ENCODE results near the gene DNAH17.
"Not testable (repeated sequence)": the region's sequence is repeated elsewhere in the genome, so short reads cannot be mapped to it uniquely, and the experiment has no call there.

Gene DNAH17

DNA sequence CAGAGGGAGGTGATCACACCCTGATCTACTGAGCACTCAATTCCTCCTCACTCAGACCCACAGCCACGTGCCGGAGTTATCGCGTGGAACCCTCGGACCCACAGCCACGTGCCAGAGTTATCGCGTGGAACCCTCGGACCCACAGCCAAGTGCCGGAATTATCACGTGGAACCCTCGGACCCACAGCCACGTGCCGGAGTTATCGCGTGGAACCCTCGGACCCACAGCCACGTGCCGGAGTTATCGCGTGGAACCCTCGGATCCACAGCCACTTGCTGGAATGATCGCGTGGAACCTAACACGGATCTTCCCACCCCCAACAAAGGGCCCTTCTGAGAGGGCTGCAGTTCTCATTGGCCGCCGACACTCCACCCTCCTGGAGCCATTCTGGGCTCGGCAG lies 101.0 kb downstream of the DNAH17 start:
- no peak for DNase-seq

DNA sequence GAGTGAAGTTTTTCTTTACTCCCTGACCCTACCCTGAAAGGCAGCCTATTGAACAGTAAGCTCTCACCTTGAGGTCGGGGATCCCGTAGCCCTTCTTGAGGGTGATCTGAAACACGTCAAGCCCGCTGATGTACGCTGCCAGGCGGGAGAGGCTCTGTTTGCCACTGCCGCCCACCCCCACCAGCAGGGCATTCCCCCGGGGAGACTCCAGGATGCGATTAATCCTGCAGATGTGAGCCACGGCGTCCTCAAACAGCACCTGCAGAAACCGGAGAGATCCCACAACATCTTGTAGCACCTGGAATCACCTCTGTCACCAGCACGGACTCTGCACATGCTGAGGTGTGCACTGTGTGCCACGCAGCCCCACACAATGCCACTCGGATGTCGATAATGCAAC lies 102.0 kb downstream of the DNAH17 start:
- no peak for DNase-seq

- no peak for DNase-seq
Measured at GRCh38 chr17:78474614-78475146, 102.5 kb downstream of the DNAH17 start.

- no peak for DNase-seq
Measured at GRCh38 chr17:78473951-78474613, 103.1 kb downstream of the DNAH17 start.

DNA sequence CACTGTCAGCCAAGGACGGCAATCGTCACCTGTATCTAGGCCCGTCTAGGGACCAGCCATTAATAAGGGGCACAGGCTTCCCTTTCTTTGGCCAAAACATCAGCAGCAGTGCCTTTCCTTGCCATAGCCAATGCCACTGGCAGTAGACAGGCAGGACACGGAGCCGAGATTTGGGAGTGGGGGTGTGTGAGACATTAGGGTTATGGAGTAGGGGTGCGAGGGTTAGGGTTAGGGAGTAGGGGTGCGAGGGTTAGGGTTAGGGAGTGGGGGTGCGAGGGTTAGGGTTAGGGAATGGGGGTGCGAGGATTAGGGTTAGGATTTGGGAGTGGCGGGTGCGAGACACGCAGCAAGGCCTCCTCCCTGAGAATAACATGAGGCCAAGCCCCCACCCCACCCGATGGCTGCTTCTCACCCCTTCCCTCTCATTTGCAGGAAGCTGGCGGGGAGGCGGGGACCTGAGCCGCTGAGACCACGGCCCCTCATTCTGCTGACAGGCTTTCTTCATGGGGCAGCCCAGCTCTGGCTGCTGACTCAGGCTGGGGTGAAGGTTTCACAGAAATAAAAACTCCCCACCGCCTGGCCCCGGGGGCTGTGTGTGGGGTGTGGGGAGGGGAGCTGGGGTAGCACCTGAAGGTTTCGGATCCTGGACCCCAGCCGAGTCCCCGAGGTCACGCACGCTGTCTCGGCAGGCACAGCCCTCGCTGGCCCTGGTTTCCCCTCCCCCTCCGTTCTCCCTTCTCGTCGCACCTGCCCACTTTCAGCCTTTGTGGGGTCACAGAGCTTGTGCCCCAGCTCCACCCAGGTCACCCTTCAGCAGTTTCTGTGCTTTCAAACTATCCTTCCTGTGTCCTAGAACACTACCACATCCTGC lies 104.9 kb downstream of the DNAH17 start:
- DNase-seq, result no peak

- DNase-seq, result no peak
Measured at GRCh38 chr17:78471635-78472034, 105.6 kb downstream of the DNAH17 start.

DNA sequence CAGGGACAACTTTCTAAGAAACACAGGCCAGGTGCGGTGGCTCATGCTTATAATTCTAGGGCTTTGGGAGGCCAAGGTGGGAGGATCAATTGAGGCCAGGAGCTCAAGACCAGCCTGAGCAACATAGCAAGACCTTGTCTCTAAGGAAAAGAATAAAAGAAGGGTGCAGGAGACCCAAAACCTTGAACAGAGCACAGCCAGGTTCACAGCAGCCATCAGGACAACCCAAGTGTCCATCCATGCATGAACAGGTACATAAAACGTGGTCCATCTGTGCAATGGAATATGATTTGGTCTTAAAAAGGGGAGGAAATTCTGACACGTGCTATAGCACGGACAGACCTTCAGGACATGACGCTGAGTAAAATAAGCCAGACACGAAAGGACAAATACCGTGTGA lies 107.8 kb downstream of the DNAH17 start:
- no peak for DNase-seq

GRCh38 chr17:78468366-78468765 lies 108.8 kb downstream of the DNAH17 start:
- DNase-seq, result no peak

DNA sequence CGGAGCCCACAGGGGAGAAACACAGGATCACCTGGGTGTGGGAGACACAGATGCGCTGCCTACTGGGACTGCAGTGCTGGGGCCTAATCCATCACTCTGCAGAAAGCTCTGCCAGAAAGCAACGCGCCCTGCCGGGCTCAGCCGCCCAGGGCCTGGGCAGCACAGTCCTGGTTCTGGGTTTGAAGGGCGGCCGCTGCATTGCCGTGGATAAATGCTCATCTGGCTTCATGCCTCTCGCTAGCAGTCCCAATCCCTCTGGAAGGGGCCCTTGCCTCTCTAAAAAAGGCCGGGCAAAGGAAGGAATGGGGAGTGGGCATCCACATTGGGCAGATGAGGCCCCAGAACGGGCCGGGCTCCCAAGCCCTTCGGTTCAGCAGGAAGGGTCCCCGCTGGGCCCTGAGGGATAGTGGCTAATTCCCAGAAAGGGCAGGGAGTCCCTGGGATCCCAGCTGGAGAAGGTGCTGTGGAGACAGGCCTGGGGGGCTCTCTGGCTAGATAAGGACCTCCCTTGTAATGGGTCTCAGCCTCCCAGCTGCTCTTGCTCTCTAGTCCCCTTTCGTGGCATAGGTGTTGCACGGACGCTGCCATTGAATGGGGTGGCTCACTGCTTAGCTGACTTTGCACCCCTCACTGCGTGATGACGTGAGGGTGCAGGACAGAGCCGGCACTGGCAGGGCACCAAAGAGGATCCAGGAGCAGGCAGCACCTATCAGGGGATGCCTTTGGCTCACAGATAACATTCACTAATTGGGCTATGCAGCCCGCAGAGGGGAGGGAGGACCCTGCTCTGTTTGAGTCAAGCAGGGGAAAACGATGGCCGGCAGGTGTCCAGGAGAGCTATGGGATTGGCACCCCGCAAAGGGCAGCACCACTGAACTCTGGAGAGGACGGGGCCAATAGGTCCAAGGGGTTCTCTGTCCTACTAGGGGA lies 110.1 kb downstream of the DNAH17 start:
- DNase-seq, result no peak

GRCh38 chr17:78466109-78466785 lies 110.9 kb downstream of the DNAH17 start:
- not testable (repeated sequence) for DNase-seq

- no peak for DNase-seq
Measured at GRCh38 chr17:78462148-78462547, 115.0 kb downstream of the DNAH17 start.

DNA sequence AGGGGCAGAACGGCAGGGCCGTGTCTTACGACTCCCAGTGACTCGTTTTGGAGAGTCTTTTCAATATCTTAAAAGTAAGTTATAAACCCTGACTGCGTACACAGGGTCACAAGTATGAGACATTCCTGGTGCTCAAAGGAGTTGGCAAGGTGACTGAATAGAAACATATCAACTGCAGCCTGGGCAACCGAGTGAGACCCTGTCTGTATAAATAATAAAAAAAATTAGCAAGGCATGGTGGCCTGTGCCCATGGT lies 115.5 kb downstream of the DNAH17 start:
- no peak for DNase-seq

DNA sequence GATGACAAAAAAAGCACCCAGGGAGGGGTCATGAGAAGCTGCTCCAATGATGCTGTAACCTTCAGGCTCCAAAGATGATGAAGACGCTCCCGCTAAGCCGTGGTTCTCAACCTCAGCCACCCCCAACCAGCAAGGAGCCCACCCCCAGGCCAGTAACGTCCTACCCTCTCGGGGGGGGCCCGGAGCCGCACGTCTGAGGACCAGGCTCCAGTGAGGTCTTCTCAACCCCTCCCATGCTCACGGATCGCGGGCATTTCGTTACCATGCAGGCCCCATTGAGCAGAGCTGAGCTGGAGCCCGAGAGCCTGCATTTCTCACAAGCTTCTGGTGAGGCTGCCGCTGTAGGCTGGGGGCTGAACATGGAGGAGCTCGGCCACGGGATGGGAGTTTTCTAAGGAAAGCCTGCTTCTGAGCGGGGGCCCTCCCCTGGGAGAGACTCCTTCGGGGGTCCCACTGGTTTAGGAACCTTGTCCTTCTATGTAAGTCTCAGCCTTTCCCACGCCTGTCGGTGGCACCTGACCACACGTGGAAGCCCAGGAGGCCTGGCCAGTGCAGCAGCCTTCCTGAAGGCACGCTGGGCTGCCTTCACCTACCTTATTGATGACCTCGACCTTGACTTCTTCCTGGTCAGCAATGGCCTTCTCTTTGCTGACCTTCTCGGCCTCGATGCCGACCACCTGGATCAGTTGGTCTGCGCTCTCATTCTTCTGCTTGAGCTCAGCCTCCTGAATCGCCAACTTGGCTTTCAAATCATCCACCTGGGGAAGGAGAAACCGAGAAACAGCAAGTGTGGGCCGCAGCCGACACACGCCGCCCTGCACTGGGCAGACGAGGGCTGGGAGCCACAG lies 116.0 kb downstream of the DNAH17 start:
- no peak for DNase-seq

- no peak for DNase-seq
Measured at GRCh38 chr17:78460176-78460675, 117.0 kb downstream of the DNAH17 start.

GRCh38 chr17:78459696-78460095 lies 117.5 kb downstream of the DNAH17 start:
- no peak for DNase-seq

DNA sequence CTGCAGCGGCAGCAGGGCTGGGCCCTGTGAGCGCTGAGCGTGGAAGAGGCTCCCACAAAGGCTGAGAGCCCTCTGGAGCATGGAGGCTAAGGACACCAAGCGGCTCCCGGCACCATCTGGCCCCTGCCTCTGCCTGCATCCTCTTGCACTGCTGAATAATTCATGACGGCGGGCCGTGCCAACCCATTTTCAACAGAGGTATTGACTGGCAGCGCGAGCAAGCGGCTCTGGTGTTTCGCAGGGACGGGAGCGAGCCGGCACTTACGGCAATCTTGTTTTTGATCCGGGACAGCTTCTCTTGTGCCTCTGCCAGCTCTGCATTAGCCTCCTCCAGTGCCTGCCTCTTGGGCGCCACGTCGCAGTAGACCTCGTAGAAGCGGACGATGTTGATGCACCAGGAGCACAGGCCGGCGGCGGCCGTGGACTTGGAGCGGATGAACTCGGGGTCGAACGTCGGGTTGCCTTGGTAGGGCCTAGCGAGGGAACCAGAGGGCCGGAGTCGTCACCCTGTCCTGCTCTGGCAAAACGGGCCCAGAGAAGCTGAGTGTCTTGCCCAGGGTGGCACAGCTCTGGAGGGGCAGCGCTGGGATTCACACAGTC lies 118.4 kb downstream of the DNAH17 start:
- DNase-seq, result no peak

DNA sequence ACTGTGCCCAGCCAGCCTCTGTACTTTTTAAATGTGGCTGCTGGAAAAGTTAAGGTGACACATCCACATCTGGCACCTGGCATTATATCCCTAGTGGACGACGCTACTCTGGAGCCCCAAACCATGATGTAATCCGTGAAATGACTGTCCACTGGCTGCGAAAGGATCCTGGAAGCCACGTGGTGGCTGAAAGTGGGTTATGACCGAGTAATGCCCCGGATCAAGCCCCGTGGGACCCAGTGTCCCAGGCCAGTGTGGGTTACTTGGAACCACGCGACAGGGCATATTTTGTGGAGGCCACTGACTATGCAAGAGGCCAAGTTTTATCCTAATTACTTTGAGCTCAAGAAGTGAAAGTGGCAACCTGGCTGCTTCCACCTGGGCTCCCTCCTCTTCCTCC lies 119.1 kb downstream of the DNAH17 start:
- DNase-seq, result no peak

- no peak for DNase-seq
Measured at GRCh38 chr17:78454346-78454745, 122.8 kb downstream of the DNAH17 start.

- DNase-seq, result no peak
Measured at GRCh38 chr17:78451753-78452152, 125.4 kb downstream of the DNAH17 start.

DNA sequence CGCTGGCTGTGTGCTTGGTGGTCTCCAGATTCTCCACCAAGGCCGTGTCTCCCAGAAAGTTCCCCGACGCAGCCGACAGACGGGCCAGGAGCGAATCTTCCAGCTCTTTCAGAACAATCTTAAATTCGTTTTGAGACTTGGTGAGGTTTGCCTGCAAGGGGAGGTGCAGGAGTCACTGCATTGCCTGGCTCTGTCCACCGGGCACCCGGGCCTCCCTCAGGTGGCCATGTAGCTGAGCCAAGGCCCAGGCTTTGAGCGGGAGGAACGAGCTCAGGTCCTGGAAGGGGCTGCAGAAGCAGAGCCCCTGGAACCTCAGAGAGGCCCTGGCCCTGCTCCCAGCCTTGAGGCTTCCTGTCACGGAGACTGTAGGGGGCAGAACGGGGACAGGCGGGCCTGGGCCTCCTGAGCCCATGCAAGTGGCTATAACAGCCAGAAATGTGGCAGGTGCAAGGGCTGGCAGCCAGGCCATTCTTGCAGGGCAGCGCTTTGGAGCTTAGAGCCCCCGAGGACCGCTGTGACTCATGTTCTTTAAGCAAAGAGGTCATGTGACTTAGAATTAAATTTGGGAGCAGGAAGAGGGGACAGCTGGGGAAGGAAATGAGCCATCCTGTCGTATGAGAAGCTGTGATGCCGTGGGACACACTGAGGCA lies 126.4 kb downstream of the DNAH17 start:
- DNase-seq, result no peak
